ENCODE measurements around the gene UBA1. TPM values are rescaled to one million over a fixed set of nuclear protein-coding genes. Genes with fewer than 3 reads are reported as not detected.

Gene UBA1
- total and polyA plus RNA-seq, 2 donors (not counting 3 experiments of a cell fraction or from before 2014, with no cell fraction given) = 237 to 297 TPM

DNA sequence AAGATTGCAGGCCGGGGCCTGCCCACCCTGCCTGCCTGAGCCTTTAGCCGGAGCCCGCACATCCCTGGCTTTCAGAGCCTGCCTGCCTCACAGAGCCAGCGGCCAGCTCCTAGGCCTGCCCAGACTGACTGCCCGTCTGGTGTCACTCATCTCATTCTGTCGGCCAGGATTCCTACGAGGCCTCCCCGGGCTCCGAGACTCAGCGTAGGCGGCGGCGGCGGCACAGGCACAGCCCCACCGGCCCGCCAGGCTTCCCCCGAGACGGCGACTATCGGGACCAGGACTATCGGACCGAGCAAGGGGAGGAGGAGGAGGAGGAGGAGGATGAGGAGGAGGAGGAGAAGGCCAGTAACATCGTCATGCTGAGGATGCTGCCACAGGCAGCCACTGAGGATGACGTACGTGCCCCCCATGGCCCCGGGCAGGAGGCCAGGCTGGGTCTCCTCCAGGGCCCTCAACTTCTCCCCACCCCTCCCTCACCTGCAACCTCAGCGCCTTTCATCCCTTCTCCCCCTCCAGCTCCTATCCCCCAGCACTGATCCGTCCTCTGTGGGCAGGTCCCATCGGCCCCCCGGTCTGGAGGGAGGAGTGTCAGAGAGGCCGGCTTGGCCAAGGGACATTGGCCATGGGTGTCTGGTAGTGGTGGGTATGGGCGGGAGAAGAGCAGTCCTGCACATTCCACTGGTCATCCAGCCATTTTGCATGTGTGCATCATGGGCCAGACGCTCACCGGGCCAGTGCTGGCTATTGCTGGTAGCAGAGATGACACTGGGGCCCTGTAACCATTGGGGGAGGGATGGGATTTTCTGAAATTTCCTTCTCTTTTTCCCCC lies 22.6 kb upstream of the UBA1 start:
- no peak overlapping the region for H3K9ac ChIP-seq (replicated peaks; ENCODE audit: extremely low read depth, insufficient read depth, low read length)
- no peak for DNase-seq (ENCODE audit: low read depth, low spot score)
- TF ChIP-seq MYC (IDR thresholded peaks at IDR 0.05; ENCODE audit: low read depth, low read length) (no peak), POLR2A (IDR thresholded peaks at IDR 0.05; ENCODE audit: low read depth, low read length) (no peak)
- TF ChIP-seq, protein P1, sequence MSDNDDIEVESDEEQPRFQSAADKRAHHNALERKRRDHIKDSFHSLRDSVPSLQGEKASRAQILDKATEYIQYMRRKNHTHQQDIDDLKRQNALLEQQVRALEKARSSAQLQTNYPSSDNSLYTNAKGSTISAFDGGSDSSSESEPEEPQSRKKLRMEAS (IDR thresholded peaks at IDR 0.05; ENCODE audit: insufficient read depth, insufficient read length) = no peak
- TF ChIP-seq, protein P2, sequence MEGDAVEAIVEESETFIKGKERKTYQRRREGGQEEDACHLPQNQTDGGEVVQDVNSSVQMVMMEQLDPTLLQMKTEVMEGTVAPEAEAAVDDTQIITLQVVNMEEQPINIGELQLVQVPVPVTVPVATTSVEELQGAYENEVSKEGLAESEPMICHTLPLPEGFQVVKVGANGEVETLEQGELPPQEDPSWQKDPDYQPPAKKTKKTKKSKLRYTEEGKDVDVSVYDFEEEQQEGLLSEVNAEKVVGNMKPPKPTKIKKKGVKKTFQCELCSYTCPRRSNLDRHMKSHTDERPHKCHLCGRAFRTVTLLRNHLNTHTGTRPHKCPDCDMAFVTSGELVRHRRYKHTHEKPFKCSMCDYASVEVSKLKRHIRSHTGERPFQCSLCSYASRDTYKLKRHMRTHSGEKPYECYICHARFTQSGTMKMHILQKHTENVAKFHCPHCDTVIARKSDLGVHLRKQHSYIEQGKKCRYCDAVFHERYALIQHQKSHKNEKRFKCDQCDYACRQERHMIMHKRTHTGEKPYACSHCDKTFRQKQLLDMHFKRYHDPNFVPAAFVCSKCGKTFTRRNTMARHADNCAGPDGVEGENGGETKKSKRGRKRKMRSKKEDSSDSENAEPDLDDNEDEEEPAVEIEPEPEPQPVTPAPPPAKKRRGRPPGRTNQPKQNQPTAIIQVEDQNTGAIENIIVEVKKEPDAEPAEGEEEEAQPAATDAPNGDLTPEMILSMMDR (IDR thresholded peaks at IDR 0.05; ENCODE audit: extremely low read depth in 1 of 2, insufficient read depth in 1 of 2, low read depth in 1 of 2, low read length in 2 of 2) = no peak
- H3K9me3 ChIP-seq (replicated peaks; ENCODE audit: control insufficient read depth, insufficient read depth, low read length) = no peaks in the 10 kb centered on the region
- no peak for FAIRE-seq
- H3K4me1 ChIP-seq (ENCODE audit: control insufficient read depth, extremely low read depth, insufficient read depth, low read length) = no peaks in the 10 kb centered on the region
- dilution Hi-C loops (cut with MboI; ENCODE audit: extremely low pct_ligation_motif_present, low sequenced_read_pairs) (no loop called here), intact Hi-C loops (cut with micrococcal nuclease) (no loop called here)
- peaks cover 0 to 42% of the 10 kb centered on the region in 2 experiments for H3K36me3 ChIP-seq (ENCODE audit: control insufficient read depth in 2 of 2, extremely low read depth in 1 of 2, insufficient read depth in 2 of 2, low read length in 2 of 2)
- no peaks in the 10 kb centered on the region for H3K9me1 ChIP-seq (replicated peaks; ENCODE audit: control insufficient read depth, extremely low read depth, insufficient read depth, low read length)
- no peak overlapping the region for H3K4me2 ChIP-seq (ENCODE audit: insufficient read depth, low read length)
- no peaks in the 10 kb centered on the region for H3K27me3 ChIP-seq (ENCODE audit: control insufficient read depth in 2 of 2, insufficient read depth in 2 of 2, low read length in 2 of 2)
- no peak overlapping the region for H3K4me3 ChIP-seq (replicated peaks in 1 of 3; ENCODE audit: insufficient read depth in 1 of 3, low read depth in 1 of 3, low read length in 3 of 3)
- ChIA-PET POLR2A (no interaction called here), CTCF (no interaction called here)
- no peak overlapping the region for H3K27ac ChIP-seq (ENCODE audit: insufficient read depth, low read depth, low read length)
- no peaks in the 10 kb centered on the region for H4K20me1 ChIP-seq (replicated peaks; ENCODE audit: control insufficient read depth, extremely low read depth, insufficient read depth, low read length)
- no peak overlapping the region for H2AFZ ChIP-seq (ENCODE audit: low read depth, low read length)
- no TSS peak for BruUV-seq (replicated peaks)
- H3K79me2 ChIP-seq (ENCODE audit: control insufficient read depth, insufficient read depth, low read length) = peaks cover 2% of the 10 kb centered on the region

- Histone ChIP-seq H3K9me1 (replicated peaks; ENCODE audit: control insufficient read depth, extremely low read depth, insufficient read depth, low read length) (no peaks in the 10 kb centered on the region), H4K20me1 (replicated peaks; ENCODE audit: control insufficient read depth, extremely low read depth, insufficient read depth, low read length) (no peaks in the 10 kb centered on the region), H3K36me3 (ENCODE audit: control insufficient read depth in 2 of 2, extremely low read depth in 1 of 2, insufficient read depth in 2 of 2, low read length in 2 of 2) (peaks cover 0 to 48% of the 10 kb centered on the region in 2 experiments), H3K4me3 (replicated peaks in 1 of 3; ENCODE audit: insufficient read depth in 1 of 3, low read depth in 1 of 3, low read length in 3 of 3) (no peak overlapping the region), H2AFZ (ENCODE audit: low read depth, low read length) (no peak overlapping the region), H3K9ac (replicated peaks; ENCODE audit: extremely low read depth, insufficient read depth, low read length) (no peak overlapping the region), H3K4me2 (ENCODE audit: insufficient read depth, low read length) (no peak overlapping the region), H3K9me3 (replicated peaks; ENCODE audit: control insufficient read depth, insufficient read depth, low read length) (no peaks in the 10 kb centered on the region), H3K27me3 (ENCODE audit: control insufficient read depth in 2 of 2, insufficient read depth in 2 of 2, low read length in 2 of 2) (no peaks in the 10 kb centered on the region), H3K27ac (ENCODE audit: insufficient read depth, low read depth, low read length) (no peak overlapping the region), H3K4me1 (ENCODE audit: control insufficient read depth, extremely low read depth, insufficient read depth, low read length) (no peaks in the 10 kb centered on the region), H3K79me2 (ENCODE audit: control insufficient read depth, insufficient read depth, low read length) (no peaks in the 10 kb centered on the region)
- ChIA-PET POLR2A (no interaction called here), CTCF (no interaction called here)
- no TSS peak for BruUV-seq (replicated peaks)
- no peak for FAIRE-seq
- intact Hi-C loops (cut with micrococcal nuclease) = no loop called here
- DNase-seq (ENCODE audit: low read depth, low spot score) = no peak
- no peak for TF ChIP-seq POLR2AphosphoS5 (IDR thresholded peaks at IDR 0.05; ENCODE audit: insufficient read depth, low read depth, low read length)
- no peak for TF ChIP-seq FOS (IDR thresholded peaks at IDR 0.05; ENCODE audit: borderline replicate concordance, insufficient read depth, low read length)
- TF ChIP-seq GATA2 (IDR thresholded peaks at IDR 0.05; ENCODE audit: insufficient read depth, insufficient read length, low read depth, low read length) = no peak
- no peak for TF ChIP-seq POLR2A (IDR thresholded peaks at IDR 0.05; ENCODE audit: low read depth, low read length)
- no peak for TF ChIP-seq MYC (IDR thresholded peaks at IDR 0.05; ENCODE audit: low read depth, low read length)
- TF ChIP-seq, protein P1 (IDR thresholded peaks at IDR 0.05; ENCODE audit: insufficient read depth, insufficient read length) = no peak
- TF ChIP-seq, protein P2 (IDR thresholded peaks at IDR 0.05; ENCODE audit: extremely low read depth in 1 of 2, insufficient read depth in 1 of 2, low read depth in 1 of 2, low read length in 2 of 2) = no peak
- no peak for TF ChIP-seq JUN (IDR thresholded peaks at IDR 0.05; ENCODE audit: borderline replicate concordance, insufficient read depth, insufficient read length, low read depth)
- no peak for TF ChIP-seq EZH2 (IDR thresholded peaks at IDR 0.05; ENCODE audit: borderline replicate concordance, low read depth, low read length, severe bottlenecking)
- dilution Hi-C loops (cut with MboI; ENCODE audit: extremely low pct_ligation_motif_present, low sequenced_read_pairs) = no loop called here
Observed at GRCh38 chrX:47171996-47172395, 21.6 kb upstream of the UBA1 start.

All from endothelial cell of umbilical vein (primary cell).